ENCODE data around the gene LMF1.

The LMF1 gene

DNA sequence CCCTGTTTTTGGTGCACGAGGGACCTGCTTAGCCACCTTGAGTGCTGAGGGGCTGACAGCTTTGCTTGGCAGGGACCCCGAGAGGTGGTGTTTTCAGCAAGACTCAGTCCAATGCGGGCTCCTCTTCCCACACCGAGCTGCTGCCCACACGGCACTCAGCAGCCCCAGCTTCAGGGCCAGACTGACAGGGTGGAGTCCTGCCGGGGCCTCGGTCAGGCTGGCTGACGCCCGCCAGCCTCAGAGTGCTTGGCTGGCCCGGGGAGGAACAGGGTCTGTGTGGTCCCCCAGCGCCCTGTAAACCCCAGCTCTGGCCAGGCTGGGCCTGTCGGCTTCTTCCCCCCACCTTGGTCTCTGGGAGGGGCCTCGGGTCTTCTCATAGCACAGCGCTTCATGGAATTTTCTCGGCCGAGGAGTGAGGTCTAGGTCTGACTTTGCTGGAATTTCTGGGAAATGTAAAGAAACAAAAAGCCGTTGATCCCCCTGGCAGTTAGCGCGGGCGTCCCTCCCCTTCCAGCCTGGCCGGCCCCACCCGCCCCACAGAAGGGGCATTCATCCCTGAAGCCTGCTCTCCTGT, 13.4 kb upstream of the LMF1 start:
- DNase-seq: no peak

DNA sequence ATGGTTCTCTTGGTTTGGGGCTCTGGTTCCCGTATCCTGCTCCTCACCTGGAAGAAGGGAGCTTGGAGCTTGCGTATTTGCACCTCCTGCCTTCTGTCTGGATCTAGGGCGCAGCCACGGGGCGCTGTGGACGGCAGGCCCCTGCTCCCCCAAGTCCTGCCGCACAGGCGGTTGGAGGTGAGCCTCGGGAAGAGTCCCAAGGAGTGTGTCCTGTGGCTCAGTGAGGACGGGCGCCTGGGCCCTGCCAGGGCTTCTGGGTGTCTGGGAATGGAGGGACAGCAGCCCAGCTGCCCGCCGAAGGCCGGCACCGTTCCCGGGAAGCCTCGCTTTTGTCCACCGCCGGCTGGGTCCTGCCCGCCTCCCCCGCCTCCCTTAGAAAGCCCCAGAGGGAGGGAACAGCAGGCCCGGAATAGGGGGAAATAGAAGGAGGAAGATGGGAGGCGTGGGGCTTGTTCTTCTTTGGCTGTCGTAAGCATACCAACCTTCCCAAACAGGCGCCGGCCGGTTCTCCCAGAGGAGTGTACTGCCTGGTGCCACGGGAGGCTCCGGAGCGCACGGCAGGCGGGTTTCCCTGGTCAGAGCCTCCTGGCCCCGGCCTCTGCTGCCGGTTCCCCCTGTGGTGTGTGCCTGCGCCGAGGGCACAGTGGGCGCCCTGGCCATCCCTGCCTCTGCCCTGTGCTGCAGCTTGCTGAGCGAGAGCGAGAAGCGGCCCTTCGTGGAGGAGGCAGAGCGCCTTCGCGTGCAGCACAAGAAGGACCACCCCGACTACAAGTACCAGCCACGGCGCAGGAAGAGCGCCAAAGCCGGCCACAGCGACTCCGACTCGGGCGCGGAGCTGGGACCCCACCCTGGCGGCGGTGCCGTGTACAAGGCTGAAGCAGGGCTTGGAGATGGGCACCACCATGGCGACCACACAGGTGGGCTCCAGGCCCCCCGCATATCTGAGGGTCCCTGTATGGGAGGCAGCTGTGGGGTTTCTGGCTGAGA, 12.6 kb upstream of the LMF1 start:
- no peak for DNase-seq

DNA sequence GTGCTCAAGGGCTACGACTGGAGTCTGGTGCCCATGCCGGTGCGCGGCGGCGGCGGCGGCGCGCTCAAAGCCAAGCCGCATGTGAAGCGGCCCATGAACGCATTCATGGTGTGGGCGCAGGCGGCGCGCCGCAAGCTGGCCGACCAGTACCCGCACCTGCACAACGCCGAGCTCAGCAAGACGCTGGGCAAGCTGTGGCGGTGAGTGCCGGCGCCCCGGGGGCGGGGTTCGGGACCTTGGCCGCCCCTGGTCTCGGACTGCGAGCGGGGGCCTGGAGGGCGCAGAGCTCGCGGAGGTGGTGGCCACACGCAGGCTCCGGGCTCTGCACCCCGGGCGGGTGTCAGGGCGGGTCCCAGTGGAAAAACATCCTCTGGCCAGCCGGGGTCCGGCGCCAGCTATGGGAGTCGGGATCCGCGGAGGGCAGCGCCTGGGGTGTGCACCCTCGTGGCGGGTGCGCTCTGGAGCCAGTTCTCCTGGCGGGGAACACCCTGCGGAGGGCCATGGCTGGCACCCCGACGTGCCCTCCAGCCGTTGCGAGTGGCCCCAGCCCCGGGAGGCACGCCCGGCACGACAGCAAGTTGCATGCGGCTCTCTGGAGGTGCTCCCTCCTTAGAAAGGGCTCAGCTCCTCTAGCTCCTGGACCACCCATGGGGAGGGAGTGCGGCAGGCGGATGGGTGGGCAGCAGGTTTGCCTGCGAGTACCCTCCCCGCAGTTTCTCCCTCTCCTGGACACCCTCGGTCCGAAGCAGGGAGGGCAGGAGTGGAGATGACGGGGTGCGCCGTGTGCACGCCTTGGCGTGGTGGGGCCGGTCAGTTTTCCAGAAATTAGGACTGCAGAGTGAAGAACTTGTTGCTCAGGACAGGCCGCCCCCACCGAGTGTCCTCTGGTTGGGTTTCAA, 11.6 kb upstream of the LMF1 start:
- DNase-seq: no peak

GRCh38 chr16:981695-982144, 10.9 kb upstream of the LMF1 start, which contains the start of gene SOX8:
Gene SOX8, plus strand, starts transcription at chr16:981770. Its CDS starts 153 bp downstream, at chr16:981923.
- DNase-seq: no peak

DNA sequence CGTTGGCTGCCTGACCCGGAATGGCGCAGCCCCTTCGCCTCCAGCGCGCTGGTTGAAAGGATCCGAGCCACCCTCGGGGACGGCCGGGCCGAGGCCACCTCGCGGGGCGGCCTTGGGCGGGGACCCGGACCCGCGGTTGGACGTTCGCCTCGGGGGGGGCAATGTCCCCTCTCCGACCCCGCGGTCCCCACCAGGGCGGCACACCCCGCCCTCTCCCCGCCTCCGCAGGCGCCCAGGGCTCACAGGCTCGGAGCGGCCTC, 9.7 kb upstream of the LMF1 start:
- DNase-seq: no peak

- DNase-seq: no peak
These were observed 9.2 kb upstream of the LMF1 start for GRCh38 chr16:979859-980594.

- no peak for DNase-seq
These were observed 8.4 kb upstream of the LMF1 start for GRCh38 chr16:979147-979546.

DNA sequence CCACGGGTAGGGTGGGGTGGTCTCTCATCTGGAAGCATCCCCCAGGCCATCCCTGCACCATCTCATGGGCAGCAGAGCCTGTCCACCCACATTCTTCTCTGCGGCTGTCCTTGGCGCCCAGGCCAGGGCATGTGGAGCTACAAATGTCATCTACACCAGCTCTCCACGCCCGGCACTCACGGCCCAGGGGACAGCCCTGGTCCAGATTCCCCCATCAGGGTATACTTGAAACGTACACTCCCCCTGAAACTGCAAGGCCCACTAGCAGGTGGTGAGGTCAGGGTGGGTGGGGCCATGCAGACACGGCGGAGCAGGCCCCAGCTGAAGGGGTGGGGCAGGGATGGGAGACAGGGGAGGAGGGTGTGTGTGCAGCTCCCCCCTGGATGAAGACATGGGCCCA, 7.6 kb upstream of the LMF1 start:
- no peak for DNase-seq

- no peak for DNase-seq
These were observed 7.1 kb upstream of the LMF1 start for GRCh38 chr16:977896-978295.

DNA sequence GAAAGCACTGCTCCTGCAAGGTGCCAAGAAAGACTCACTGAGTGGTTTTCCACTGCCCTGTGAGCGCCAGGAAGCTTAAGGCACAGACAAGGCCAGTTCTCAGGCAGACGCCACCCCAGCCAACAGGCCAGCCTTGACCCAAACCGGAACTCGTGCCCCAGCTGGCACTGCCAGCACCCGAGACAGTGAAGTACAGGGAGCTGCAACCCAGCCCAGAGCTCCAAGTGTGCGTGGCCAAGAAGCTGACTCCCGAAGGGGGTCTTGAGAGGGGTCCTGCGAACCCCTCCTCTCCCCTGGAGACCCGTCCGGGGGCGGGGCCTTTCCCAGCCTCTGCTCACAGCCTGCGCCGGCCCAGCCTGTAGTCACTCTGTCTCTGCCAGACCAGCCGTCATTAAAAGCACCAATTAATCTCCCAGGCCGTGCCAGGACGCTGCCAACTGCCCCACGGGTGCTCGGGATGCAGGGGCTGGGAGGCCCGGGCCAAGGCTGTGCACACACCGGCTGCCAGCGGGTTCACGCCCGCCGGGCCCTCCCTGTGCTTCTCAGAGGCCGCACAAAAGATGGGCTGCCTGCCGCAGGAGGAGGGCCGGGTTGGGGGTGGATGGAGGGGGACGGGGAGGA, 6.4 kb upstream of the LMF1 start:
- no peak for DNase-seq

- no peak for DNase-seq
These were observed 5.7 kb upstream of the LMF1 start for GRCh38 chr16:976389-976931.

DNA sequence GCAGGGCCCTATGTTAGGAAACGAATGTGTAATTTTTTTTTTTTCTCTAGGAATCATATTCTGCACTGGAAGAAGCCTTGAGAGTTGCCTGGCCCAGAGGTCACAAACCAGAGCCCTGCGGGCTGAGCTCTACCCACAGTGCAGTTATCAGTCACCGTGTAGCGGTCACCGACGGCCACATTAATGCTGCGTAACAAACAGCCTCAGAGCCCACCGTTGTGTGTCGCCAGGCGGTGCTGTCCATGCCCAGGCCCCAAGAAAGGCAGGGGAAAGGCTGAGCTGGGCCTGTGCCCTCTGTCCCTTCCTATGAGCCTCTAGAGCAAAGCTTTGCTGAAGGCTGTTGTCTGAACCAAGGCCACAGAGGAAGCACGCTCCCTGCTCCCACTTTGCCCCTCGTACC, 4.5 kb upstream of the LMF1 start:
- DNase-seq: no peak

- no peak for DNase-seq
These were observed 4.0 kb upstream of the LMF1 start for GRCh38 chr16:974611-975261.

DNA sequence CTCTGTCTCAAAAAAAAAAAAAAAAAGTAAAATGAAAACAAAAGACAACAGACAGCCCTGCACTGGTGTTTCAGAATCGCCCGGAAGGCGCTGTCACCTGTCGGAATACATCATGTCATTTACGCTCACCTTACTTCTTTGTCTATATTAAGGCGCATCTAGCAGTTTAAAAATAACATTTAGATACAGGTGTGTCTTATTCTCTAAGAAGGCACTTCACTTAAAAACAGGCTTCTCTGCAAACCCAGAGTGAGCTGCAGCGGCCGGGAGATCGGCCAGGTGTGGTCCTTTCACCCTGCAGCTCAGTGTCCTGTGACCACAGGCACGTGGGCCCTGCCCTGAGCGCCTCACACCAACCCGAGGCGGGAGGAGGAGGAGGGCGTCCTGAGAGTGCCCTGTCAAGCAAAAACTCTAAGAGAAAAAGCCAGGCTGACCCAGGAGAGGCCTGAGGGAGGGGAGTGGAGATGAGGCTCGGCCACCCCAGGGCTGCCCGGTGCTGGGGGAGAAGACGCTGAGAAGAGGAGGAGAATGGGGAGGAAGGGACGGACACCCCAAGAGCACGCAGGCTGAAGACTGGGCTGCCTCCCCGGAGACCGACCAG, 3.3 kb upstream of the LMF1 start:
- no peak for DNase-seq

DNA sequence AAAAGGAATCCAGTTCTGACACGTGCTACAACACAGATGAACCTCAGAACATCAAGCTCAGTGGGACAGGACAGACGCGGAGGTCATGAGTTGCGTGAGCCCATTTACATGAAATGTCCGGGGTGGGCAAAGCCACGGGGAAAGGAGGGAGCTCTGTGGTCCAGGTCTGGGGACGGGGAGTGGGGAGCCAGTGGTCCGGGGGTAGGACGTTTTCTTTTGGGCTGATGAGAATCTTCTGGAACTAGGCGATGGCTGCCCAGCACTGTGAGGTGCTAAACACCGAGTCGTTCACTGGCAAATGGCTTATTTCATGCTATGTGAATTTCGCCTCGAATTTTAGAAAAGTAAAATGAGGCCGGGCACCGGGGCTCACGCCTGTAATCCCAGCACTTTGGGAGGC, 2.6 kb upstream of the LMF1 start:
- no peak for DNase-seq

DNA sequence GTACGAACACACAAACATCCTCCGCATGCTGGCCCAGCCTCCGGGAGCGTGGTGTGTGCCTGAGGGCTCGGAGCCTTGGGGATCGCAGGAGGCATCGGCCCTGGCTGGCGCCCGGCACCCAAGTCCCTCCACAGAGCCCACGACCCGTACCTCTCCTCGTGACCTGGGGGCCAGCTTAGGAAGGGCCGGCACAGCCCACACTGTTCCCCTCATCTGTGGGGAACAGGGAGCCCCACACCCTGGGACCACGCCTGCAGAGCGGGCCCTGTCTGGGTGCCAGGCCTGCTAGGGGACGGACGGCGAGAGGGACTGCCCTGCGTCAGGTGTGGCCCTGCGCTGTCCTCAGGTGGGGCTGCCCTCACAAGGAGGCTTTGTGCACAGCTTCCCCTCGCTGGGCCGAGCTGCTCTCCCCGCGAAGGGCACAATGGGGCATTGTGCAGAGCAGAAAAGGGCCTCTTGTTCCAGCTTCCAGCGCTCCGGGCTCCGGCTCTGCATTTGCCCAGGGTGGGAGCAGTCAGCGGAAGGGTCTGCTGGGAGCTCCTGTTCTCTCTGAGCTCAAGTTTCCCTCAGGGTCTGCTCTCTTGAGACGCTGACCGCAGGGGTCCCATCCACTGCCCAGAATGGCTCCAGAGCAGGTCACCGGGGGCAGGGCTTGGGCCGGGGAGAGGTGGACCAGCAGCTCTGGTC, 1.7 kb upstream of the LMF1 start:
- no peak for DNase-seq

DNA sequence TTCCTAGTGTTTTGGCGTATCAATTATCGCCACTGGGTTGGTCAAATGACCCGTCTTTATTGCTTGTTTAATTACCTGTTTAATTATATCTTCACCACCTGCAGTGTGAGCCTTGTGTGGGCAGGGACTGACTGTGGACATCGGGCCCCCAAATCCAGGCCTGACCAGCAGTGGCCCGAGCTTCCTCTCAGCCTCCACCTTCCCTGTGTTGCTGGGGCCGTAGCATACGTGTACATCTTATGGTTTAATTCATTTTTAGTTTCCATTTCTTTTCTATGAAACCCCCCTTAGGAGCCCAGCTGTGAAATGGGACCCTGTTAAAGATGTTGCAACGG, 1.2 kb upstream of the LMF1 start:
- no peak for DNase-seq

GRCh38 chr16:971582-971905, 760 bp upstream of the LMF1 start:
- no peak for DNase-seq

- DNase-seq: no peak
These were observed 408 bp downstream of the LMF1 start for GRCh38 chr16:970386-970765.

DNA sequence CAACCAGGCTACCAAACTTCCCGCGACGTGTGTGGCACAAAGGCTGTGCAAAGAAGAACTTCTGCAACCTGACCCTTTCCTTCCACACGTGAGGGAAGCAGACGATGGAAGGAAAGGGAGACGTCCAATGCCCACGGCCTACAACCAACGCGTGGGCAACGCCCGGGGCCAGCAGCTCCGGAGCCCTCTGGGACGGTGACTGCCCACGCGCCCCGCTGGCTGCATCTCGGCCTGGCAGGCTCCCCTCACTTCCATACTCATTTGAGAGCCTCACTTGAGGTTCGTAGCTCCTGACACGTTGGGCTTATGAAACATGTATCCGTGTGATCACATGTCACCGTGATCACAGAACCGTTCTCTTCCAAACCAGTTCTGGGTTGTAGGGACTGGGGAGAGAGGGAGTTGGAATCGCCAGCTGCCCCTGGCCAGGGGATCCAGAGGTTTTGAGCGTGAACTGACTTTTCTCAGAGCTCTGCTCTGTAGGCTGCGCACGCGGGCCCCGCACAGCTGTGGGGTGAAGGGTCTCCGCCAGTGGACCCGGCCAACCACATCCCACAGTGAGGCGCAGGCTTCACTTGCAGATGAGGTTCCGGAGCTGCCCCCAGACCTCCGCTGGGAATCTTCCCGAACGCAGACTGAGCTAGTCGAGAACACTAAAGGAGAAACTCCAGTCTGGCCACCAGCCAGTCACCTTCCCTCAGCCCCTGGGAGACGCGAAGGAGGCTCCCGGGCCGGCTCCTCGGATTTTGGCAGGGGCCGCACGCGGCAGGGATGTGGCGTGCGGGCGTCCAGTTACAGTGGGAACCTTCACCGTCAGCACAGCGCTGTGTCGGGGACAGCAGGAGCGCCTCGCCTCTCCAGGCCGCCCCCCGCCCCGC, 1.0 kb downstream of the LMF1 start:
- no peak for DNase-seq

Data from cortex of kidney (tissue), 1 donor.